AG20443 (cell line): ENCODE results near the gene MUC2.

Source experiments
- DNase-seq: peaks from one replicate; pipeline ENCODE4 v3.0.0; 2012; ENCODE audit warnings: low spot score, mixed read lengths

Gene MUC2

GRCh38 chr11:1072116-1072820 lies 2.4 kb upstream of the MUC2 start:
- DNase-seq: no peak

GRCh38 chr11:1072821-1073231 lies 1.8 kb upstream of the MUC2 start:
- DNase-seq: no peak

- peak; percentile 86 for DNase-seq
These were observed 1.4 kb upstream of the MUC2 start for GRCh38 chr11:1073261-1073724.

GRCh38 chr11:1073851-1074243 lies 827 bp upstream of the MUC2 start:
- no peak for DNase-seq

GRCh38 chr11:1075341-1075911 lies 752 bp downstream of the MUC2 start:
- no peak for DNase-seq

GRCh38 chr11:1076061-1076665 lies 1.5 kb downstream of the MUC2 start:
- no peak for DNase-seq

GRCh38 chr11:1077033-1077416 lies 2.4 kb downstream of the MUC2 start:
- DNase-seq: no peak

GRCh38 chr11:1077417-1078119 lies 2.9 kb downstream of the MUC2 start:
- no peak for DNase-seq

GRCh38 chr11:1078191-1078601 lies 3.5 kb downstream of the MUC2 start:
- DNase-seq: no peak

- no peak for DNase-seq
These were observed 7.1 kb downstream of the MUC2 start for GRCh38 chr11:1081601-1082311.

- DNase-seq: no peak
These were observed 7.7 kb downstream of the MUC2 start for GRCh38 chr11:1082346-1082727.

- no peak for DNase-seq
These were observed 8.3 kb downstream of the MUC2 start for GRCh38 chr11:1082728-1083620.

GRCh38 chr11:1083621-1084551 lies 9.2 kb downstream of the MUC2 start:
- no peak for DNase-seq

GRCh38 chr11:1084561-1085439 lies 10.1 kb downstream of the MUC2 start:
- no peak for DNase-seq

- no peak for DNase-seq
These were observed 10.9 kb downstream of the MUC2 start for GRCh38 chr11:1085440-1086170.

GRCh38 chr11:1086171-1087102 lies 11.8 kb downstream of the MUC2 start:
- no peak for DNase-seq

- DNase-seq: no peak
These were observed 12.7 kb downstream of the MUC2 start for GRCh38 chr11:1087279-1087960.
